IMR-90 (cell line): Measurements from ENCODE around the gene CACNA2D3. TPM values are rescaled to one million over a fixed set of nuclear protein-coding genes. Genes with fewer than 3 reads are reported as not detected.

Source experiments
- ATAC-seq: fragments of 200-7000 bp; cut with Tn5 transposase; 2 replicates; pipeline ENCODE4 v1.9.1; 2020; ENCODE audit warnings: low read depth, mild to moderate bottlenecking, moderate library complexity
- BruUV-seq: library from RNA; stranded (reverse); fragments of 400-500 nt; replicated peaks from 2 replicates; lab custom pipeline; 2021; lab: Mats Ljungman, UMichigan
- CTCF ChIA-PET: fragments of 300-600 bp; formaldehyde crosslinking; extraction: SDS; loops from one replicate; lab custom pipeline; 2021; ENCODE audit warnings: antibody characterized with exemption; lab: Yijun Ruan, JAX
- POLR2A ChIA-PET: fragments of 300-600 bp; sonication (Branson Sonifier 250); formaldehyde crosslinking; loops from one replicate; lab custom pipeline; 2022; ENCODE audit warnings: antibody characterized with exemption; ENCODE audit not compliant: unreplicated experiment; lab: Charles Lee
- DNase-seq: peaks from one replicate; pipeline ENCODE4 v3.0.0; 2013
- H2AFZ ChIP-seq: replicated peaks from 2 replicates; pipeline ENCODE3; 2013; ENCODE audit warnings: low read length, mild to moderate bottlenecking; ENCODE audit not compliant: poor library complexity
- H2AK5ac ChIP-seq: 2 replicates; pipeline ENCODE4 v1.6.1; 2013; ENCODE audit warnings: low read depth, low read length, inconsistent platforms
- H2AK9ac ChIP-seq: replicated peaks from 2 replicates; pipeline ENCODE3; 2013; ENCODE audit warnings: mild to moderate bottlenecking, low read depth, low read length, moderate library complexity; ENCODE audit not compliant: poor library complexity
- H2BK120ac ChIP-seq: 2 replicates; pipeline ENCODE4 v1.6.1; 2013; ENCODE audit warnings: low read depth, low read length, inconsistent platforms
- H2BK15ac ChIP-seq: 3 replicates; pipeline ENCODE4 v1.6.1; 2013; ENCODE audit warnings: low read depth, low read length, inconsistent platforms
- H2BK20ac ChIP-seq: 2 replicates; pipeline ENCODE4 v1.6.1; 2013; ENCODE audit warnings: low read depth, mild to moderate bottlenecking, inconsistent platforms, low read length, moderate library complexity
- H2BK5ac ChIP-seq: 2 replicates; pipeline ENCODE4 v1.6.1; 2013; ENCODE audit warnings: mild to moderate bottlenecking, low read depth, low read length, inconsistent platforms; ENCODE audit not compliant: poor library complexity, severe bottlenecking
- H3K14ac ChIP-seq: replicated peaks from 2 replicates; pipeline ENCODE4 v1.6.1; 2013; ENCODE audit warnings: low read depth, low read length, inconsistent platforms
- H3K18ac ChIP-seq: 2 replicates; pipeline ENCODE4 v1.6.1; 2013; ENCODE audit warnings: low read depth, low read length, control low read depth
- H3K23ac ChIP-seq: 2 replicates; pipeline ENCODE4 v1.6.1; 2013; ENCODE audit warnings: low read depth, low read length, inconsistent platforms
- H3K27ac ChIP-seq: 2 replicates; pipeline ENCODE4 v1.5.1; 2013; ENCODE audit warnings: mild to moderate bottlenecking, control low read depth, low read length; ENCODE audit not compliant: insufficient read depth
- H3K27me3 ChIP-seq: 2 replicates; pipeline ENCODE4 v1.6.1; 2013; ENCODE audit warnings: low read length; ENCODE audit not compliant: control insufficient read depth, insufficient read depth
- H3K36me3 ChIP-seq: 2 replicates; pipeline ENCODE4 v1.6.1; 2013; ENCODE audit warnings: low read length, mixed read lengths; ENCODE audit not compliant: control insufficient read depth, insufficient read depth
- H3K4ac ChIP-seq: 2 replicates; pipeline ENCODE4 v1.6.1; 2013; ENCODE audit warnings: low read depth, low read length, inconsistent platforms
- H3K4me1 ChIP-seq: 2 replicates; pipeline ENCODE4 v1.6.1; 2013; ENCODE audit warnings: low read length, mixed read lengths; ENCODE audit not compliant: control insufficient read depth, insufficient read depth
- H3K4me2 ChIP-seq: 2 replicates; pipeline ENCODE4 v1.6.1; 2013; ENCODE audit warnings: low read depth, mild to moderate bottlenecking, control low read depth, low read length, moderate library complexity
- H3K4me3 ChIP-seq: 2 replicates; pipeline ENCODE4 v1.5.1; 2013; ENCODE audit warnings: low read depth, mild to moderate bottlenecking, control low read depth, low read length, moderate library complexity; ENCODE audit not compliant: insufficient read depth
- H3K56ac ChIP-seq: 2 replicates; pipeline ENCODE4 v1.6.1; 2013; ENCODE audit warnings: low read length, inconsistent platforms; ENCODE audit not compliant: insufficient read depth; ENCODE audit errors: extremely low read depth
- H3K79me1 ChIP-seq, 2 experiments: 2 replicates each; pipeline ENCODE4 v1.6.1; 2013; ENCODE audit warnings: low read length in 2 of 2, inconsistent platforms in 1 of 2, low read depth in 1 of 2
- H3K9ac ChIP-seq: 2 replicates; pipeline ENCODE4 v1.6.1; 2013; ENCODE audit warnings: low read depth, low read length, control low read depth
- H3K9me1 ChIP-seq: 2 replicates; pipeline ENCODE4 v1.6.1; 2013; ENCODE audit warnings: low read length, inconsistent platforms; ENCODE audit not compliant: insufficient read depth
- H3K9me3 ChIP-seq: 2 replicates; pipeline ENCODE4 v1.6.1; 2013; ENCODE audit warnings: low read length; ENCODE audit not compliant: control insufficient read depth, insufficient read depth
- H4K20me1 ChIP-seq: 2 replicates; pipeline ENCODE4 v1.6.1; 2013; ENCODE audit warnings: low read length, inconsistent platforms; ENCODE audit not compliant: insufficient read depth
- H4K5ac ChIP-seq: 2 replicates; pipeline ENCODE4 v1.6.1; 2013; ENCODE audit warnings: mild to moderate bottlenecking, low read depth, low read length, control low read depth
- H4K8ac ChIP-seq, 2 experiments: 2 replicates each; pipeline ENCODE4 v1.6.1; 2013; ENCODE audit warnings: low read depth in 2 of 2, low read length in 2 of 2, control low read depth in 1 of 2, inconsistent platforms in 1 of 2
- H4K91ac ChIP-seq: 2 replicates; pipeline ENCODE4 v1.6.1; 2013; ENCODE audit warnings: low read depth, low read length, inconsistent platforms; ENCODE audit not compliant: insufficient read depth
- MAZ ChIP-seq: IDR thresholded peaks from 2 replicates; pipeline ENCODE4 v1.6.1; 2012; ENCODE audit warnings: low read depth, mild to moderate bottlenecking, low read length, improper control_type of control experiment, moderate library complexity, borderline replicate concordance
- dilution Hi-C: fragments of 300-500 bp; cut with HindIII; formaldehyde crosslinking; loops from one replicate; pipeline ENCODE4 v1.14.3; 2018; ENCODE audit warnings: low sequenced_read_pairs; ENCODE audit not compliant: unreplicated experiment
- in situ Hi-C: fragments of 300-500 bp; cut with MboI; formaldehyde crosslinking; loops from 3 replicates; pipeline ENCODE4 v1.14.3; 2019; ENCODE audit warnings: low sequenced_read_pairs, inconsistent platforms, mixed read lengths
- intact Hi-C: fragments of 100-400 bp; cut with micrococcal nuclease; formaldehyde crosslinking; loops from 2 replicates; pipeline ENCODE4 v1.10.0; 2022
- polyA plus RNA-seq, 3 experiments: library from polyadenylated mRNA; depleted of rRNA; stranded (reverse); fragments of >200 nt; gene quantifications; 2 replicates each; pipeline ENCODE4 v1.2.3, GENCODE V29; 2012; ENCODE audit warnings: low replicate concordance in 1 of 3
- total RNA-seq: library from RNA; depleted of rRNA; stranded (reverse); fragments of >200 nt; gene quantifications from 2 replicates; pipeline ENCODE4 v1.2.3, GENCODE V29; 2012

Gene CACNA2D3
- total and polyA plus RNA-seq, 2 of the 4 experiments (the other 2 are of a cell fraction), result 0.36 to 0.41 TPM

DNA sequence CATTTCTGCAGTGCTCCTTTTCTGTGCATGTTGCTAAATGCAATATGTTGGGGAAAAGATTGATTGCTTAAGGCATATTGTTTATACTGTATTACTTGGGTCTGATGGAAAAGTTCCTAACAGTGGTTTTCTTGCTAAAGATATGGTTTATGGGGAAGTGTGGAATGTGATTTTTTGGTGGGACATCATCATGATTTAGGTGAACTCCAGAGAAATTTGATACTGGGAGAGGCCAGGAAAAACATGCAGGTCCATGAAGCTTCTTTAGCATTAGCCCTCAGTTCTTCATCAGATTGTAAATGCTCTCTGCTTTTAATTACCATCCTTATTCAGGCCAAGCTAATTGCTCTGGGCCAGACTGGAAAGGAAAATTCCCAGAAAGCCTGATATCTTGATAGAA lies 658.0 kb downstream of the CACNA2D3 start:
- no peak for ATAC-seq
- CTCF ChIA-PET, result no interaction called here

More for the DNA sequence above, 658.0 kb downstream of the CACNA2D3 start:
- DNase-seq, result no peak
- Histone ChIP-seq H3K18ac (no peak overlapping the region), H3K4ac (no peak overlapping the region), H2AK5ac (no peak overlapping the region), H2BK120ac (no peak overlapping the region), H3K36me3 (no peaks in the 10 kb centered on the region), H3K9me1 (no peaks in the 10 kb centered on the region), H3K79me1 (no peaks in the 10 kb centered on the region), H3K27ac (no peak overlapping the region), H2AFZ (no peak overlapping the region), H3K56ac (no peak overlapping the region), H2BK15ac (no peak overlapping the region), H3K9me3 (no peaks in the 10 kb centered on the region), H3K4me2 (no peak overlapping the region), H2BK5ac (no peak overlapping the region), H4K5ac (no peak overlapping the region), H3K14ac (no peak overlapping the region), H4K91ac (no peak overlapping the region), H2AK9ac (no peak overlapping the region), H3K4me3 (no peak overlapping the region), H3K27me3 (peaks cover 17% of the 10 kb centered on the region), H3K9ac (no peak overlapping the region), H2BK20ac (no peak overlapping the region), H3K23ac (no peak overlapping the region), H4K8ac (no peak overlapping the region), H3K4me1 (no peaks in the 10 kb centered on the region; the same call in 1 of the 2 replicates), H4K20me1 (no peaks in the 10 kb centered on the region)
- intact Hi-C loops, result no loop called here
- BruUV-seq, result no TSS peak
- TF ChIP-seq MAZ, result no peak
- dilution Hi-C loops, result no loop called here
- in situ Hi-C loops, result no loop called here
- POLR2A ChIA-PET, result no interaction called here
